Transverse colon (tissue), 4 donors: ENCODE measurements around the gene ACVR2B. TPM values are rescaled to one million over a fixed set of nuclear protein-coding genes. Genes with fewer than 3 reads are reported as not detected.

Source experiments
- DNase-seq: peaks from one replicate; pipeline ENCODE4 v3.0.0-alpha.2; 2019
- H3K27ac ChIP-seq, 4 donors: fragments of 200-600 bp; sonication (generic); 2 replicates each; pipeline ENCODE4 v1.5.1; 2016 to 2018; ENCODE audit warnings: inconsistent platforms in 4 of 4
- H3K27me3 ChIP-seq: fragments of 200-600 bp; sonication (generic); 2 replicates; pipeline ENCODE4 v1.5.1; 2017; ENCODE audit warnings: inconsistent platforms
- H3K36me3 ChIP-seq, 4 donors: fragments of 200-600 bp; sonication (generic); 2 replicates each; pipeline ENCODE4 v1.5.1; 2017 to 2019; ENCODE audit warnings: inconsistent platforms in 4 of 4
- H3K4me1 ChIP-seq, 4 donors: fragments of 200-600 bp; sonication (generic); 2 replicates each; pipeline ENCODE4 v1.5.1; 2017 to 2020; ENCODE audit warnings: inconsistent platforms in 4 of 4
- H3K4me3 ChIP-seq, 4 donors: fragments of 200-600 bp; sonication (generic); 1 replicate in 1 of 4; 2 replicates in 3 of 4; pipeline versions ENCODE4 v1.5.1 to v1.6.1; 2017 to 2019; ENCODE audit warnings: inconsistent platforms in 4 of 4
- H3K9me3 ChIP-seq, 2 donors: fragments of 200-600 bp; sonication (generic); 2 replicates each; pipeline ENCODE4 v1.5.1; 2017 to 2019; ENCODE audit warnings: inconsistent platforms in 2 of 2
- EP300 ChIP-seq: sonication (generic); formaldehyde crosslinking; IDR thresholded peaks from one replicate; pipeline ENCODE4 v1.6.1; 2017; ENCODE audit warnings: antibody characterized with exemption, low read depth
- POLR2A ChIP-seq: fragments of 450-650 bp; IDR thresholded peaks from one replicate; pipeline ENCODE4 v1.6.1; 2016; ENCODE audit warnings: antibody characterized with exemption, mild to moderate bottlenecking, moderate library complexity
- POLR2AphosphoS5 ChIP-seq, 3 donors: sonication (generic); formaldehyde crosslinking; IDR thresholded peaks; one replicate each; pipeline ENCODE4 v1.6.1; 2016; ENCODE audit warnings: antibody characterized with exemption in 3 of 3
- WGBS, 2 donors: methylation state at CpG; one replicate each; pipeline ENCODE4 v1.1.5; 2018; ENCODE audit warnings: low coverage in 1 of 2; 5-methylcytosine and 5-hydroxymethylcytosine counted together
- in situ Hi-C, 4 donors: fragments of 200-750 bp; cut with MboI; loops; one replicate each; pipeline versions ENCODE4 v1.15.0 to v1.15.1; 2017; ENCODE audit warnings: low sequenced_read_pairs in 3 of 4, low pct_ligation_motif_present in 1 of 4, low pct_unique_long_range_greater_than_20kb in 1 of 4
- intact Hi-C: fragments of 100-400 bp; cut with DNase I; formaldehyde crosslinking; loops from one replicate; pipeline ENCODE4 v1.15.1; 2023; ENCODE audit warnings: low total_unique reads
- total RNA-seq, 4 donors: library from RNA; depleted of rRNA; stranded (reverse); fragments of >200 nt; gene quantifications; one replicate each; pipeline ENCODE4 v1.1.0, GENCODE V29; 2016
- TF ChIP-seq, protein P1 (sequence below), 5 experiments: fragments of 200-600 bp in 3 of 5; fragments of 450-650 bp in 2 of 5; sonication (generic) in 3 of 5; IDR thresholded peaks; 1 replicate in 2 of 5; 2 replicates in 3 of 5; pipeline ENCODE4 v1.5.1; 2016 to 2017; ENCODE audit warnings: antibody characterized with exemption in 5 of 5, inconsistent platforms in 3 of 5, mild to moderate bottlenecking in 2 of 5, moderate library complexity in 1 of 5

Gene ACVR2B
- total RNA-seq, 4 donors from 2014 or later, result 5.9 to 12.3 (median 8.7) TPM

DNA sequence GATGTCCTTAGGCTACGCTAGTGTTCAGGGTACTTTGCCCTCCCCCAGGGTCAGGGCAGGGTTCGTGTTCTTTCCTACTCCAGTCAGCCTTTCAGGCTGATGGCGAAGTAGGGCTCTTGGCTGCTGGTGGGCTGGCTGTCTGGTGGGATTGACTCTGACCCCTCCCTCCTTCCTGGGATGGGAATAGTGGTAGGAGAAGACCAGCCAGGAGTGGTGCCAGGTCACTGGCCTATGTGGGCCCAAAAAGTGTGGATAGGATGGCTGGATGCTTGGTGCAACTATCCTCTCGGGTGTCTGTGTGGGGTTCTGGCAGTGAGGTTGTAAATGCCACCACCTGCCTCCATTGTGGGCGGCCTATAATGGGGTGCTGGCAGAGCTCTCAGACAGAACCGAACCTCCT is 22.0 kb downstream of the ACVR2B start:
- H3K36me3 ChIP-seq, result peaks cover 0 to 6% (median 2%) of the 10 kb centered on the region in 4 donors
- in situ Hi-C loops, result loop anchor here in 2 of 4 donors (10.0 to 25.0 kb wide), 3 partner anchors 131 to 363 kb away; partner anchors contain the start of genes ACAA1 (in 1 of the 2), MYD88 (in 1 of the 2) and XYLB (in 1 of the 2)

DNA sequence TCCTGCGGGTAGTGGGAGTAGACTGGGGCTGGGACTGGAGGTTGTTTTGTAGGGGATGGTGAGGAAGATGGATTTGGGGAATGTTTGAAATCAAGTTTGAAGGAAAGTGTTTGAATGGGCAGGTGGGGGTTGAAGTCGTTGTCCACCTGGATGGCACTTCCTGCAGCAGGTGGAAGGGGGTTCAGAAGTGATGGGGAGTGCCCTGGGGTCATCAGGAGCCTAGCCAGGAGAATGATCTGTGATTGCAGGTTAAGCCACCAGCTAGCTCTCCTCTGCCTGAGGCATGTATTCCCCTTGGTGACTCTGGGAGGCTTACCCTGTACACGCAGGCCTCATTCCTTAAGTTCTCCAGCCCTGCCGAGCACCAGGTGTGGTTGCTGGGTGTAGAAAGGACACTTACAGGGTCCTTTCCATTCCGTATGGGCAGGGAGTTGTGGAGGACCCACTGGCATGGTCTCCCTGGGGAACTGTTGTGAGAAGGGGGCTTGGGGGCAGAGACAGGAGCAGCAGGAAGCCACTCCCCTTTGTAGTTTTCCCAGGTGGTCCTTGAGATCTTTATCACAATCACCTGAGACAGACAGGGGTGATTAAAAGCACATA is 22.6 kb downstream of the ACVR2B start:
- no peak for DNase-seq
- Histone ChIP-seq H3K27ac (no peak overlapping the region), H3K4me1 (peaks cover 0 to 17% (median 8%) of the 10 kb centered on the region in 4 donors), H3K4me3 (no peak overlapping the region), H3K27me3 (no peaks in the 10 kb centered on the region), H3K9me3 (no peaks in the 10 kb centered on the region), H3K36me3 (peaks cover 0 to 11% (median 5%) of the 10 kb centered on the region in 4 donors)
- TF ChIP-seq, protein P1, sequence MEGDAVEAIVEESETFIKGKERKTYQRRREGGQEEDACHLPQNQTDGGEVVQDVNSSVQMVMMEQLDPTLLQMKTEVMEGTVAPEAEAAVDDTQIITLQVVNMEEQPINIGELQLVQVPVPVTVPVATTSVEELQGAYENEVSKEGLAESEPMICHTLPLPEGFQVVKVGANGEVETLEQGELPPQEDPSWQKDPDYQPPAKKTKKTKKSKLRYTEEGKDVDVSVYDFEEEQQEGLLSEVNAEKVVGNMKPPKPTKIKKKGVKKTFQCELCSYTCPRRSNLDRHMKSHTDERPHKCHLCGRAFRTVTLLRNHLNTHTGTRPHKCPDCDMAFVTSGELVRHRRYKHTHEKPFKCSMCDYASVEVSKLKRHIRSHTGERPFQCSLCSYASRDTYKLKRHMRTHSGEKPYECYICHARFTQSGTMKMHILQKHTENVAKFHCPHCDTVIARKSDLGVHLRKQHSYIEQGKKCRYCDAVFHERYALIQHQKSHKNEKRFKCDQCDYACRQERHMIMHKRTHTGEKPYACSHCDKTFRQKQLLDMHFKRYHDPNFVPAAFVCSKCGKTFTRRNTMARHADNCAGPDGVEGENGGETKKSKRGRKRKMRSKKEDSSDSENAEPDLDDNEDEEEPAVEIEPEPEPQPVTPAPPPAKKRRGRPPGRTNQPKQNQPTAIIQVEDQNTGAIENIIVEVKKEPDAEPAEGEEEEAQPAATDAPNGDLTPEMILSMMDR (IDR thresholded peaks at IDR 0.05), result no peak
- no peak for TF ChIP-seq POLR2AphosphoS5 (IDR thresholded peaks at IDR 0.05)
- no peak for TF ChIP-seq EP300
- TF ChIP-seq POLR2A, result no peak
- 80% methylated on average over 4 of the region's 5 CpGs; no CpG with 5 or more reads in 1 of the 2 donors for WGBS, 2 donors
- in situ Hi-C loops, result loop anchor here in 2 of 4 donors (10.0 to 25.0 kb wide), 3 partner anchors 131 to 364 kb away; partner anchors contain the start of genes ACAA1 (in 1 of the 2), MYD88 (in 1 of the 2) and XYLB (in 1 of the 2)
- intact Hi-C loops, result loop anchor here (5.0 kb wide), 1 partner anchor 129 kb away; the partner anchor contains the start of gene XYLB

More for the DNA sequence above, 22.0 kb downstream of the ACVR2B start:
- intact Hi-C loops, result loop anchor here (5.0 kb wide), 1 partner anchor 128 kb away; the partner anchor contains the start of gene XYLB
- TF ChIP-seq POLR2AphosphoS5 (IDR thresholded peaks at IDR 0.05) (no peak), EP300 (no peak), POLR2A (no peak)
- TF ChIP-seq, protein P1 (IDR thresholded peaks at IDR 0.05), result no peak
- Histone ChIP-seq H3K27ac (no peak overlapping the region), H3K27me3 (no peaks in the 10 kb centered on the region), H3K9me3 (no peaks in the 10 kb centered on the region), H3K4me1 (peaks cover 0 to 19% (median 11%) of the 10 kb centered on the region in 4 donors), H3K4me3 (no peak overlapping the region)
- DNase-seq, result no peak
- 91 to 100% methylated on average over 2 to 6 of the region's 6 CpGs for WGBS, 2 donors

DNA sequence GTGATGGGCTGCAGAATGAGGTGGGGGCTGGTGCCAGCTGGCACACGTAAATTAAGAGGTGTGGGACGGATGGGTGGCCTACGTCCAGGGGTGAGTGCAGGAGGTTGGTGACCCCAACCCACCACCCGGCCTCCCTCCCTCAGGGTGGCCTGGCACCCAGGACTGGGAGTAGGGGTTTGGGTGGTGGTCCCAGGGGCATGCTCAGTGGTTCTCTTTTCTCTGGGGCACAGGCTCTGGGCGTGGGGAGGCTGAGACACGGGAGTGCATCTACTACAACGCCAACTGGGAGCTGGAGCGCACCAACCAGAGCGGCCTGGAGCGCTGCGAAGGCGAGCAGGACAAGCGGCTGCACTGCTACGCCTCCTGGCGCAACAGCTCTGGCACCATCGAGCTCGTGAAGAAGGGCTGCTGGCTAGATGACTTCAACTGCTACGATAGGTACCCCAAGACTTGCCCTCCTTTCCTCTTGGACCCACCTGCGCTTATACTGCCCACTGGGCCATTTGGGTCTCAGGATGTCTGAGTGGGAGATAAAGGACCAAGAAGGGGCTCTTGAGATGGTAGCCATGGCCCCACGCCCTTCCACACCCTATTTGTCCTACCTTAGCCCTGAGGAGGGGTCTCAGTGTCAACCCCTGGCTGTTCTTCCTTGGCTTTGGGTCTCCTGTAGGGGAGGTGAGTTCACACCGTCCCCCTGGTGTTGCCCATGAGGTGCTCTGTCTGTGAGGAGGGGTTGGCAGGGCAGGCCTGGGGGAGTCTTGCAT is 23.5 kb downstream of the ACVR2B start:
- intact Hi-C loops, result loop anchor here (5.0 kb wide), 1 partner anchor 130 kb away; the partner anchor contains the start of gene XYLB
- Histone ChIP-seq H3K27ac (no peak overlapping the region), H3K4me3 (no peak overlapping the region), H3K9me3 (no peaks in the 10 kb centered on the region), H3K27me3 (no peaks in the 10 kb centered on the region), H3K4me1 (peaks cover 0 to 7% (median 3%) of the 10 kb centered on the region in 4 donors), H3K36me3 (peaks cover 0 to 18% (median 7%) of the 10 kb centered on the region in 4 donors)
- TF ChIP-seq POLR2AphosphoS5 (IDR thresholded peaks at IDR 0.05) (no peak), POLR2A (no peak), EP300 (no peak)
- TF ChIP-seq, protein P1 (IDR thresholded peaks at IDR 0.05), result no peak
- in situ Hi-C loops, result loop anchor here in 2 of 4 donors (10.0 to 25.0 kb wide), 3 partner anchors 132 to 365 kb away; partner anchors contain the start of genes ACAA1 (in 1 of the 2), MYD88 (in 1 of the 2) and XYLB (in 1 of the 2)
- 91% methylated on average over 21 of the region's 21 CpGs; no CpG with 5 or more reads in 1 of the 2 donors for WGBS, 2 donors
- no peak for DNase-seq
